C4-2B (cell line): Measurements from ENCODE around the gene KCND1.

ENCODE experiments used
- ZFX ChIP-seq: fragments of 450-650 bp; IDR thresholded peaks from 2 replicates; pipeline ENCODE4 v1.6.1; 2017
- TF ChIP-seq, protein P1 (sequence below): fragments of 450-650 bp; conservative IDR thresholded peaks from 2 replicates; pipeline ENCODE4 v1.5.1; 2017; ENCODE audit warnings: mild to moderate bottlenecking

DNA sequence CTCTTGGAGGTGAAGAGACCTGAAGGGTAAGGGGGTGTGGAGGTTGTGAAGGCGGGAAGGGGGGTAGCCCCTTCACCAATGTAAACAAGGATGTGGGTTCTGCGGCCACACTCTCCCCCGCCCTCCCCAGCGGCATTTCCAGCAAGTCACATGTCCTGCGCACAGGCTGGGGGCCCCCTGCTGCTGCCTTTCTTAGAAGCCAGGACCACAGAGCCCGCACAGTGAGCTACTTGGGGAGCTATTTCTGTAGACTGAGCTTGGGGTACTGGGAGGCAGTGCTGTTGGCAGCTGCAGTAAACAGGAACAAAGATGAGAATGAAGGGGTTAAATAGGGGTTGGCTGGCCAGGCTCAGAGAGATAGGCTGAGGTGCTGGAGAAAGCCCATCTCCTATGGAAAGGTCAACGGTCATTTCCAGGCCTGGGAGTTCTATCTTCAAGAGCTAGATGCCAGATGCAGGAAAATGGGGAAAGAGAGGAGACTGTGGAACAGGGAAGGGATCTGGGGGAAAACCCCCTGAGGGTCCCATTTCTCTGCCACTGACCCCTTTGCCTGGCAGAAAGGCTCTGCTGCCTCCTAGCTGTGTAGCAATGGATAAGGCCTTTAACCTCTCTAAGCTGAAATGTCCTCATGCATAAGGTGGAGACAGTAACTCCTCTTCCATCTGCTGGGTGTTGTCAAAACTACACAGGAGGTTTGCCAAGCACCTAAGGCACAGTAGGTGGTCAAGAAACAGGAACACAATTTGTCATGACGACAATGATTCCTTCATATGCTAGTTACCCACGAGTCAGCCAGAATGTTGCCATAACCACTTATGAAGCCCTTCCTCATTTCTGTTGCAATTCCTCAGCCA, 34.4 kb downstream of the KCND1 start:
- TF ChIP-seq, protein P1, sequence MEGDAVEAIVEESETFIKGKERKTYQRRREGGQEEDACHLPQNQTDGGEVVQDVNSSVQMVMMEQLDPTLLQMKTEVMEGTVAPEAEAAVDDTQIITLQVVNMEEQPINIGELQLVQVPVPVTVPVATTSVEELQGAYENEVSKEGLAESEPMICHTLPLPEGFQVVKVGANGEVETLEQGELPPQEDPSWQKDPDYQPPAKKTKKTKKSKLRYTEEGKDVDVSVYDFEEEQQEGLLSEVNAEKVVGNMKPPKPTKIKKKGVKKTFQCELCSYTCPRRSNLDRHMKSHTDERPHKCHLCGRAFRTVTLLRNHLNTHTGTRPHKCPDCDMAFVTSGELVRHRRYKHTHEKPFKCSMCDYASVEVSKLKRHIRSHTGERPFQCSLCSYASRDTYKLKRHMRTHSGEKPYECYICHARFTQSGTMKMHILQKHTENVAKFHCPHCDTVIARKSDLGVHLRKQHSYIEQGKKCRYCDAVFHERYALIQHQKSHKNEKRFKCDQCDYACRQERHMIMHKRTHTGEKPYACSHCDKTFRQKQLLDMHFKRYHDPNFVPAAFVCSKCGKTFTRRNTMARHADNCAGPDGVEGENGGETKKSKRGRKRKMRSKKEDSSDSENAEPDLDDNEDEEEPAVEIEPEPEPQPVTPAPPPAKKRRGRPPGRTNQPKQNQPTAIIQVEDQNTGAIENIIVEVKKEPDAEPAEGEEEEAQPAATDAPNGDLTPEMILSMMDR = no peak
- no peak for TF ChIP-seq ZFX
